ENCODE measurements around the gene KREMEN1. TPM values are rescaled to one million over a fixed set of nuclear protein-coding genes. Genes with fewer than 3 reads are reported as not detected.

KREMEN1 gene
- total and polyA plus RNA-seq, 9 of the 15 experiments (the other 6 are each of a cell fraction or from before 2014, with no cell fraction given): 0.69 to 11.5 (median 4.3) TPM

DNA sequence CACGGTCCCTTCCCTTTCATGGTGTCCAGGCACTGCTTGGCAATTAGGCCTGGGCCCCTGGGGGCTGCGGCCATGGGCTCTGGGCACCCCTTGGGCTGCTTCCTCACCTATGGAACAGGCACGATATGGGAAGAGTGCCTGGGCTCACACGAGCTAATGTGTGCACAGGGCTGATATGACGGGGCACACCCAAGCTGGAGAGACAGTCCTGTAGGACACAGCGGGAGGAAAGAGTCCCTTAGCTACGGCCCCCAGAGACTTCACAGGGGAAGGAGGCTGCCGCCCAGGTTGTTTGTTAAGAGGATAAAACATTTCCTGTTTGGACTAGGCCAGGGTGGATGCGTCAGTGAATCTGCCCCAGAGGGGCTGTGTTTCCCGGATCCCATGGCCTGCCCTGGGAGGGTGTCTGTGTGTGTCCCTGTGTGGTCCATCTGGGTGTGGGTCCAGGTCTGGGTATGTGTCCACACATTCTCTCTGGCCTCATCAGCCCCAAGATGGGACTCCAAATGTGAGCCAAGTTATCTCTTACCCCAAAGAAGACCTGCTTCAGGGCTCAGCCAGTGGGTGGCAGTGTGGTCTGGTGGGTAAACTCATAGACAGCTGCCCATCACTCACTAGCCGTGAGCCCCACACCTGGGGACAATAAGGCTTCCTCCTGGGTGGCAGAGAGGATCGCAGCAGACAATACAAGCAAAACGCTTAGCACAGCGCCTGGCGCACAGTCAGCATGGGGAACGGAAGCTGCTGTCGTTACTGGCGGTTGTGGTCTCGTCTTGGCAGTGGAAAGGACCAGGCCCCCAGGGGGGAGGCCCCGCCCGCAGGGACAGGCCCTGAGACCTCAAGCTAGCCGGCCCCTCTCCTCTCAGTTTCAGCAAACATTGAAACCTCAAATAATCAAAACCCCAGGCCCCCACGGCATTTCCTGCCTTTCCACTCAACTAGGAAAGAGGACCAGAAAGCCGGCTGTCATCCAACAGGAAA is 129.7 kb downstream of the KREMEN1 start (continued):
- TF ChIP-seq POLR2A (conservative IDR thresholded peaks at IDR 0.05) (peak; percentile 39; the same call in 1 of the 2 replicates), HDGF (IDR thresholded peaks at IDR 0.05) (no peak; the same call in 1 of the 2 replicates), KDM4B (IDR thresholded peaks at IDR 0.05; ENCODE audit: borderline replicate concordance in 2 of 2, low read depth in 1 of 2) (no peak), THAP7 (CRISPR knock-in tag; IDR thresholded peaks at IDR 0.05) (no peak), PPARD (CRISPR knock-in tag; IDR thresholded peaks at IDR 0.05) (no peak), CEBPB (tag; IDR thresholded peaks at IDR 0.05) (no peak), SMAD4 (CRISPR knock-in tag; conservative IDR thresholded peaks at IDR 0.05) (peak; percentile 67), ZNF431 (CRISPR knock-in tag; IDR thresholded peaks at IDR 0.05) (no peak), HIVEP1 (CRISPR knock-in tag; IDR thresholded peaks at IDR 0.05) (no peak), BRD9 (IDR thresholded peaks at IDR 0.05; ENCODE audit: low read depth, partially characterized antibody) (no peak), ZNF311 (CRISPR knock-in tag; IDR thresholded peaks at IDR 0.05) (no peak), KDM1A (IDR thresholded peaks at IDR 0.05) (peak; percentile 9 to 29; a peak in 1 of 4 replicates), POLR2AphosphoS2 (IDR thresholded peaks at IDR 0.05; ENCODE audit: low read length) (no peak), RCOR1 (IDR thresholded peaks at IDR 0.05; ENCODE audit: borderline replicate concordance in 1 of 2, low read depth in 2 of 2, low read length in 2 of 2) (peak in 1 of 2 experiments; percentile 5; a peak in 1 of 4 replicates), NFIC (IDR thresholded peaks at IDR 0.05) (no peak), HDAC3 (IDR thresholded peaks at IDR 0.05; ENCODE audit: borderline replicate concordance, partially characterized antibody) (no peak), ZNF140 (CRISPR knock-in tag; IDR thresholded peaks at IDR 0.05) (no peak), ZBTB9 (CRISPR knock-in tag; IDR thresholded peaks at IDR 0.05) (peak; percentile 78; the same call in 1 of the 2 replicates), MAFF (IDR thresholded peaks at IDR 0.05; ENCODE audit: low read length) (no peak), DMBX1 (CRISPR knock-in tag; IDR thresholded peaks at IDR 0.05; ENCODE audit: borderline replicate concordance) (peak; percentile 40; the same call in 1 of the 2 replicates), SMAD2 (IDR thresholded peaks at IDR 0.05; ENCODE audit: low read depth, low read length) (no peak), GTF2F1 (IDR thresholded peaks at IDR 0.05; ENCODE audit: low read depth, low read length) (no peak), KLF16 (IDR thresholded peaks at IDR 0.05) (no peak), PHF8 (IDR thresholded peaks at IDR 0.05; ENCODE audit: borderline replicate concordance, low read length) (no peak), MIER1 (IDR thresholded peaks at IDR 0.05; ENCODE audit: low read depth) (no peak), MCM5 (IDR thresholded peaks at IDR 0.05; ENCODE audit: low read depth) (no peak)
